ENCODE data around the gene CYBB.

- no peak for TF ChIP-seq CTCF (IDR thresholded peaks at IDR 0.05)
- TF ChIP-seq POLR2AphosphoS5 (IDR thresholded peaks at IDR 0.05) = no peak
Observed at GRCh38 chrX:37763400-37763799, 16.5 kb upstream of the CYBB start.
